Measurements from ENCODE around the gene AP4S1. TPM values are rescaled to one million over a fixed set of nuclear protein-coding genes. Genes with fewer than 3 reads are reported as not detected.

AP4S1 gene
- total and polyA plus RNA-seq, 10 donors, result 6.4 to 22.9 (median 13.2) TPM

GRCh38 chr14:30980980-30981379 lies 44.5 kb upstream of the AP4S1 start:
- Histone ChIP-seq H3K4me1 (peaks cover 3 to 77% (median 42%) of the 10 kb centered on the region in 6 donors), H3K27me3 (replicated peaks in 1 of 7) (no peaks in the 10 kb centered on the region), H3K9me3 (no peaks in the 10 kb centered on the region), H3K4me3 (no peak overlapping the region), H3K36me3 (no peaks in the 10 kb centered on the region), H3K27ac (peak overlapping the region in 3 of 8 donors; percentile 15 to 34 (median 15))
- TF ChIP-seq POLR2A (IDR thresholded peaks at IDR 0.05) (no peak), CTCF (IDR thresholded peaks at IDR 0.05 in 8 of 11, conservative IDR thresholded peaks at IDR 0.05 in 3 of 11) (no peak), POLR2AphosphoS5 (IDR thresholded peaks at IDR 0.05) (no peak)
- WGBS, 5 donors, result 75 to 96% (median 82%) methylated on average over 3 of the region's 3 CpGs
- no peak for DNase-seq
- intact Hi-C loops (cut with DNase I; ENCODE audit: low total_unique reads), result loop anchor here (5.0 kb wide), 1 partner anchor 101 kb away; no protein-coding TSS in a partner anchor

GRCh38 chr14:30982533-30982932 lies 42.9 kb upstream of the AP4S1 start:
- DNase-seq, result no peak
- Histone ChIP-seq H3K27ac (no peak overlapping the region), H3K27me3 (replicated peaks in 1 of 7) (no peaks in the 10 kb centered on the region), H3K9me3 (no peaks in the 10 kb centered on the region), H3K36me3 (no peaks in the 10 kb centered on the region), H3K4me3 (no peak overlapping the region), H3K4me1 (peaks cover 3 to 71% (median 35%) of the 10 kb centered on the region in 6 donors)
- intact Hi-C loops (cut with DNase I; ENCODE audit: low total_unique reads), result loop anchor here (5.0 kb wide), 1 partner anchor 100 kb away; no protein-coding TSS in a partner anchor
- 43 to 59% (median 57%) methylated on average over 7 of the region's 7 CpGs for WGBS, 5 donors
- TF ChIP-seq POLR2AphosphoS5 (IDR thresholded peaks at IDR 0.05), result no peak
- TF ChIP-seq CTCF (IDR thresholded peaks at IDR 0.05 in 8 of 11, conservative IDR thresholded peaks at IDR 0.05 in 3 of 11), result no peak
- TF ChIP-seq POLR2A (IDR thresholded peaks at IDR 0.05), result no peak

GRCh38 chr14:30983858-30984257 lies 41.6 kb upstream of the AP4S1 start:
- Histone ChIP-seq H3K4me3 (no peak overlapping the region), H3K27me3 (replicated peaks in 1 of 7) (no peaks in the 10 kb centered on the region), H3K4me1 (peaks cover 3 to 70% (median 38%) of the 10 kb centered on the region in 6 donors), H3K36me3 (no peaks in the 10 kb centered on the region), H3K27ac (no peak overlapping the region), H3K9me3 (no peaks in the 10 kb centered on the region)
- TF ChIP-seq CTCF (IDR thresholded peaks at IDR 0.05 in 8 of 11, conservative IDR thresholded peaks at IDR 0.05 in 3 of 11), result no peak
- no peak for TF ChIP-seq POLR2AphosphoS5 (IDR thresholded peaks at IDR 0.05)
- TF ChIP-seq POLR2A (IDR thresholded peaks at IDR 0.05), result no peak
- intact Hi-C loops (cut with DNase I; ENCODE audit: low total_unique reads), result loop anchor here (5.0 kb wide), 1 partner anchor 98 kb away; no protein-coding TSS in a partner anchor
- DNase-seq, result no peak
- 88 to 98% (median 94%) methylated on average over 2 of the region's 2 CpGs for WGBS, 5 donors

GRCh38 chr14:30985796-30986195 lies 39.7 kb upstream of the AP4S1 start:
- DNase-seq, result no peak
- 92 to 98% (median 97%) methylated on average over 3 of the region's 3 CpGs for WGBS, 5 donors

More at GRCh38 chr14:30985796-30986195, 39.7 kb upstream of the AP4S1 start:
- Histone ChIP-seq H3K27me3 (replicated peaks in 1 of 7) (no peaks in the 10 kb centered on the region), H3K4me1 (peaks cover 6 to 76% (median 40%) of the 10 kb centered on the region in 6 donors), H3K4me3 (no peak overlapping the region), H3K27ac (no peak overlapping the region), H3K36me3 (no peaks in the 10 kb centered on the region), H3K9me3 (no peaks in the 10 kb centered on the region)
- intact Hi-C loops (cut with DNase I; ENCODE audit: low total_unique reads), result no loop called here
- TF ChIP-seq CTCF (IDR thresholded peaks at IDR 0.05 in 8 of 11, conservative IDR thresholded peaks at IDR 0.05 in 3 of 11) (no peak), POLR2A (IDR thresholded peaks at IDR 0.05) (no peak), POLR2AphosphoS5 (IDR thresholded peaks at IDR 0.05) (no peak)
